ENCODE results near the gene ELF4.

Gene ELF4

GRCh38 chrX:130071611-130072344, 38.5 kb downstream of the ELF4 start:
- no peak for TF ChIP-seq CTCF (IDR thresholded peaks at IDR 0.05; ENCODE audit: insufficient read depth, low read length, poor library complexity, severe bottlenecking)
- H3K36me3 ChIP-seq (ENCODE audit: control insufficient read depth, insufficient read depth, low read length), result peaks cover 11% of the 10 kb centered on the region
- H3K27me3 ChIP-seq (replicated peaks; ENCODE audit: control insufficient read depth, insufficient read depth, low read length), result no peaks in the 10 kb centered on the region
- no peak overlapping the region for H3K4me3 ChIP-seq (replicated peaks; ENCODE audit: low read depth, low read length)
- no peak for DNase-seq (ENCODE audit: extremely low read depth, insufficient read length)

GRCh38 chrX:130066975-130067615, 43.2 kb downstream of the ELF4 start:
- no peak for DNase-seq (ENCODE audit: extremely low read depth, insufficient read length)
- TF ChIP-seq CTCF (IDR thresholded peaks at IDR 0.05; ENCODE audit: insufficient read depth, low read length, poor library complexity, severe bottlenecking), result no peak
- no peak overlapping the region for H3K4me3 ChIP-seq (replicated peaks; ENCODE audit: low read depth, low read length)
- H3K36me3 ChIP-seq (ENCODE audit: control insufficient read depth, insufficient read depth, low read length), result peaks cover 11% of the 10 kb centered on the region
- no peaks in the 10 kb centered on the region for H3K27me3 ChIP-seq (replicated peaks; ENCODE audit: control insufficient read depth, insufficient read depth, low read length)

- DNase-seq (ENCODE audit: extremely low read depth, insufficient read length), result peak; percentile 85
- H3K27me3 ChIP-seq (replicated peaks; ENCODE audit: control insufficient read depth, insufficient read depth, low read length), result no peaks in the 10 kb centered on the region
- H3K36me3 ChIP-seq (ENCODE audit: control insufficient read depth, insufficient read depth, low read length), result peaks cover 3% of the 10 kb centered on the region
- peak overlapping the region; percentile 40 for H3K4me3 ChIP-seq (replicated peaks; ENCODE audit: low read depth, low read length)
- peak; percentile 75 for TF ChIP-seq CTCF (IDR thresholded peaks at IDR 0.05; ENCODE audit: insufficient read depth, low read length, poor library complexity, severe bottlenecking)
These were observed 49.9 kb downstream of the ELF4 start for GRCh38 chrX:130060122-130061069.

GRCh38 chrX:130058652-130059051, 51.6 kb downstream of the ELF4 start:
- no peak for TF ChIP-seq CTCF (IDR thresholded peaks at IDR 0.05; ENCODE audit: insufficient read depth, low read length, poor library complexity, severe bottlenecking)
- no peaks in the 10 kb centered on the region for H3K36me3 ChIP-seq (ENCODE audit: control insufficient read depth, insufficient read depth, low read length)
- no peaks in the 10 kb centered on the region for H3K27me3 ChIP-seq (replicated peaks; ENCODE audit: control insufficient read depth, insufficient read depth, low read length)
- no peak overlapping the region for H3K4me3 ChIP-seq (replicated peaks; ENCODE audit: low read depth, low read length)
- no peak for DNase-seq (ENCODE audit: extremely low read depth, insufficient read length)

- Histone ChIP-seq H3K27me3 (replicated peaks; ENCODE audit: control insufficient read depth, insufficient read depth, low read length) (no peaks in the 10 kb centered on the region), H3K4me3 (replicated peaks; ENCODE audit: low read depth, low read length) (no peak overlapping the region), H3K36me3 (ENCODE audit: control insufficient read depth, insufficient read depth, low read length) (no peaks in the 10 kb centered on the region; the same call in 1 of the 2 replicates)
- TF ChIP-seq CTCF (IDR thresholded peaks at IDR 0.05; ENCODE audit: insufficient read depth, low read length, poor library complexity, severe bottlenecking), result no peak
- DNase-seq (ENCODE audit: extremely low read depth, insufficient read length), result no peak
These were observed 53.1 kb downstream of the ELF4 start for GRCh38 chrX:130057209-130057608.

All from GM06990 (cell line).